A549 (cell line): Measurements from ENCODE around the gene ZDHHC18. TPM values are rescaled to one million over a fixed set of nuclear protein-coding genes. Genes with fewer than 3 reads are reported as not detected.
A peak's percentile ranks its signal among the peaks of the same experiment; 100 is the strongest.
"Not testable (repeated sequence)": the region's sequence is repeated elsewhere in the genome, so short reads cannot be mapped to it uniquely, and the experiment has no call there.

ENCODE experiments used
- ATAC-seq, 2 experiments: fragments of 200-7000 bp in 1 of 2; fragments of >200 bp in 1 of 2; cut with Nextera tagmentation in 1 of 2; cut with Tn5 transposase in 1 of 2; 3 replicates each; pipeline versions ENCODE4 v1.8.0 to v1.9.1; 2018 to 2020; ENCODE audit warnings: mild to moderate bottlenecking in 1 of 2, moderate library complexity in 1 of 2
- CTCF ChIA-PET: fragments of 300-600 bp; sonication (Branson Sonifier 250); formaldehyde crosslinking; extraction: SDS; loops from one replicate; lab custom pipeline; 2021; ENCODE audit warnings: antibody characterized with exemption, inconsistent platforms; lab: Yijun Ruan, JAX
- POLR2A ChIA-PET: fragments of 350-600 bp; formaldehyde crosslinking; extraction: SDS; loops from one replicate; lab custom pipeline; 2021; ENCODE audit warnings: antibody characterized with exemption, inconsistent platforms; lab: Yijun Ruan, JAX
- DNase-seq, 2 experiments: peaks; one replicate each; pipeline versions ENCODE4 v3.0.0 to v3.0.0-alpha.2; 2011 to 2016; ENCODE audit warnings: low read depth in 1 of 2, low spot score in 1 of 2
- FAIRE-seq: peaks from 2 replicates; lab custom pipeline; 2011; peaks lifted over from hg19 to GRCh38; lab: Jason Lieb, UNC
- H3K27ac ChIP-seq, 2 experiments: fragments of >200 bp; sonication (Bioruptor Twin); formaldehyde crosslinking; 3 replicates each; pipeline ENCODE4 v1.5.1; 2016 to 2017
- H3K4me1 ChIP-seq: fragments of >200 bp; sonication (Bioruptor Twin); formaldehyde crosslinking; 3 replicates; pipeline ENCODE4 v1.6.1; 2016
- H3K4me2 ChIP-seq: fragments of >200 bp; sonication (Bioruptor Twin); formaldehyde crosslinking; 3 replicates; pipeline ENCODE4 v1.6.1; 2016
- H3K4me3 ChIP-seq: fragments of >200 bp; sonication (Bioruptor Twin); formaldehyde crosslinking; 3 replicates; pipeline ENCODE4 v1.5.1; 2016
- H3K9me3 ChIP-seq: fragments of >200 bp; sonication (Bioruptor Twin); formaldehyde crosslinking; 3 replicates; pipeline ENCODE4 v1.6.1; 2016
- CTCF ChIP-seq: fragments of >200 bp; sonication (Bioruptor Twin); formaldehyde crosslinking; IDR thresholded peaks from 3 replicates; pipeline ENCODE4 v1.5.1; 2016
- EP300 ChIP-seq, 2 experiments: fragments of >200 bp; sonication (Bioruptor Twin); formaldehyde crosslinking; IDR thresholded peaks; 2 replicates in 1 of 2; 3 replicates in 1 of 2; pipeline ENCODE4 v1.6.1; 2016 to 2017
- FOSL2 ChIP-seq, 2 experiments: fragments of 450-650 bp in 1 of 2; fragments of >200 bp in 1 of 2; sonication (Bioruptor Twin) in 1 of 2; formaldehyde crosslinking; IDR thresholded peaks; 2 replicates each; pipeline versions ENCODE4 v1.5.0 to v1.6.1; 2016 to 2020; ENCODE audit warnings: mild to moderate bottlenecking in 1 of 2, moderate library complexity in 1 of 2
- NPAS2 ChIP-seq: fragments of 250-450 bp; sonication (Bioruptor Pico); IDR thresholded peaks from 2 replicates; pipeline ENCODE4 v1.8.0; 2022; ENCODE audit warnings: mild to moderate bottlenecking, moderate library complexity, borderline replicate concordance
- RAD21 ChIP-seq, 2 experiments: fragments of >200 bp in 1 of 2; sonication (Bioruptor Twin) in 1 of 2; formaldehyde crosslinking in 1 of 2; IDR thresholded peaks in 1 of 2; conservative IDR thresholded peaks in 1 of 2; 2 replicates in 1 of 2; 3 replicates in 1 of 2; pipeline ENCODE4 v1.6.1; 2012 to 2018; ENCODE audit warnings: inconsistent platforms in 1 of 2
- RFX5 ChIP-seq: fragments of 450-650 bp; IDR thresholded peaks from 2 replicates; pipeline ENCODE4 v1.7.1; 2014; ENCODE audit warnings: antibody characterized with exemption, mild to moderate bottlenecking, moderate library complexity
- SMC3 ChIP-seq: fragments of >200 bp; sonication (Bioruptor Twin); formaldehyde crosslinking; IDR thresholded peaks from 3 replicates; pipeline ENCODE4 v1.6.1; 2018; ENCODE audit warnings: inconsistent platforms
- TP53 ChIP-seq: fragments of 250-450 bp; sonication (Bioruptor Pico); IDR thresholded peaks from 2 replicates; pipeline ENCODE4 v1.5.0; 2021; ENCODE audit warnings: mild to moderate bottlenecking, moderate library complexity
- ZSCAN20 ChIP-seq: fragments of 250-450 bp; sonication (Bioruptor Pico); IDR thresholded peaks from 2 replicates; pipeline ENCODE4 v1.8.0; 2022; ENCODE audit warnings: mild to moderate bottlenecking, moderate library complexity
- WGBS: methylation state at CpG from one replicate; pipeline ENCODE4 v1.1.6; 2017; ENCODE audit errors: missing lambda C conversion rate; 5-methylcytosine and 5-hydroxymethylcytosine counted together
- polyA plus RNA-seq, 4 experiments: library from polyadenylated mRNA; depleted of rRNA in 3 of 4; stranded (reverse); fragments of >200 nt; fragmentation: RNase III in 1 of 4; extraction: RNeasy Plus Mini Kit Qiagen cat#74134 plus additional on column Dnase treatment in 1 of 4; gene quantifications; 2 replicates in 3 of 4; 3 replicates in 1 of 4; pipeline ENCODE4 v1.2.3, GENCODE V29; 2011 to 2017

The ZDHHC18 gene
- polyA plus RNA-seq, 2 of the 4 experiments (the other 2 are of a cell fraction), result 16.2 to 20.0 TPM

GRCh38 chr1:26797627-26798026, 28.9 kb upstream of the ZDHHC18 start (continued):
- TF ChIP-seq NPAS2 (CRISPR knock-in tag), result no peak
- no peak for TF ChIP-seq ZSCAN20 (CRISPR knock-in tag)
- no peak for TF ChIP-seq EP300 (IDR thresholded peaks at IDR 0.05)

GRCh38 chr1:26799479-26800142, 26.9 kb upstream of the ZDHHC18 start:
- Histone ChIP-seq H3K4me2 (peak overlapping the region; percentile 56), H3K4me3 (no peak overlapping the region), H3K9me3 (no peaks in the 10 kb centered on the region), H3K4me1 (peaks cover 14% of the 10 kb centered on the region), H3K27ac (peak overlapping the region; percentile 40 to 57; a peak in 5 of 6 replicates)
- 63% methylated on average over 4 of the region's 5 CpGs for WGBS
- TF ChIP-seq RFX5, result no peak
- TF ChIP-seq FOSL2 (IDR thresholded peaks at IDR 0.05), result no peak
- 0 out of 2 replicates have a peak, but pooled peaks have one; percentile 7 for TF ChIP-seq FOSL2 (CRISPR knock-in tag; IDR thresholded peaks at IDR 0.05)
- DNase-seq (no peak), ATAC-seq (peak; percentile 73 to 76), FAIRE-seq (no peak)
- ChIA-PET POLR2A (interaction anchor here (1.0 to 1.3 kb wide), 2 partner anchors 11 to 176 kb away, joined by 4 to 5 read pairs; no protein-coding TSS in a partner anchor), CTCF (interaction anchor here (3.0 to 4.4 kb wide), 4 partner anchors 10 to 197 kb away, joined by 11 to 49 read pairs (median 17); partner anchors contain the start of gene PIGV)

GRCh38 chr1:26803932-26804331, 22.6 kb upstream of the ZDHHC18 start:
- DNase-seq, H3K9me3 ChIP-seq, CTCF ChIA-PET, H3K4me3 ChIP-seq, FAIRE-seq, H3K4me2 ChIP-seq, H3K27ac ChIP-seq, ATAC-seq, POLR2A ChIA-PET: not testable (repeated sequence)
- WGBS, result no CpG with 5 or more reads among the region's 36 CpGs
- H3K4me1 ChIP-seq, result peaks cover 14% of the 10 kb centered on the region

- POLR2A ChIA-PET, FAIRE-seq, H3K4me3 ChIP-seq, H3K9me3 ChIP-seq, H3K4me1 ChIP-seq: not testable (repeated sequence)
- WGBS, result 55% methylated on average over 11 of the region's 11 CpGs
- Histone ChIP-seq H3K27ac (peak overlapping the region; percentile 25 to 64; a peak in 2 of 6 replicates), H3K4me2 (peak overlapping the region; percentile 54; the same call in 1 of the 3 replicates)
- peak; percentile 79 to 80; a peak in 5 of 6 replicates for ATAC-seq
- CTCF ChIA-PET, result interaction anchor here (0.6 to 4.2 kb wide), 25 partner anchors 11 to 471 kb away, joined by 3 to 69 read pairs (median 5); partner anchors contain the start of gene GPN2
- TF ChIP-seq CTCF (peak; percentile 59), SMC3 (peak; percentile 54), RAD21 (conservative IDR thresholded peaks at IDR 0.05 in 1 of 2, IDR thresholded peaks at IDR 0.05 in 1 of 2) (peak; percentile 41 to 53; a peak in 3 of 5 replicates)
- peak; percentile 41 to 64 for DNase-seq
Measured at GRCh38 chr1:26810105-26810504, 16.4 kb upstream of the ZDHHC18 start.

- no peaks in the 10 kb centered on the region for H3K9me3 ChIP-seq
- H3K27ac ChIP-seq, result no peak overlapping the region; a peak in 1 of 6 replicates
- no peak overlapping the region for H3K4me2 ChIP-seq
- no peak for DNase-seq
- CTCF ChIA-PET, result interaction anchor here (0.6 to 4.2 kb wide), 18 partner anchors 10 to 280 kb away, joined by 3 to 69 read pairs (median 6); partner anchors contain the start of genes GPN2 and ZDHHC18
- ATAC-seq, result no peak
- no peak overlapping the region for H3K4me3 ChIP-seq
- POLR2A ChIA-PET, result interaction anchor here (0.6 kb wide), 1 partner anchor 14 kb away, joined by 3 read pairs; no protein-coding TSS in a partner anchor
- H3K4me1 ChIP-seq, result no peaks in the 10 kb centered on the region; the same call in 2 of the 3 replicates
- WGBS, result 68% methylated on average over 4 of the region's 4 CpGs
- FAIRE-seq, result no peak
- TF ChIP-seq TP53, result no peak
Measured at GRCh38 chr1:26811057-26811456, 15.4 kb upstream of the ZDHHC18 start.
